ENCODE data around the gene ARV1. TPM values are rescaled to one million over a fixed set of nuclear protein-coding genes. Genes with fewer than 3 reads are reported as not detected.

ARV1 gene
- polyA plus RNA-seq, 1 donor from 2014 or later, result 63.4 TPM

GRCh38 chr1:230966358-230966873 is 12.5 kb upstream of the ARV1 start:
- TF ChIP-seq, protein P1, sequence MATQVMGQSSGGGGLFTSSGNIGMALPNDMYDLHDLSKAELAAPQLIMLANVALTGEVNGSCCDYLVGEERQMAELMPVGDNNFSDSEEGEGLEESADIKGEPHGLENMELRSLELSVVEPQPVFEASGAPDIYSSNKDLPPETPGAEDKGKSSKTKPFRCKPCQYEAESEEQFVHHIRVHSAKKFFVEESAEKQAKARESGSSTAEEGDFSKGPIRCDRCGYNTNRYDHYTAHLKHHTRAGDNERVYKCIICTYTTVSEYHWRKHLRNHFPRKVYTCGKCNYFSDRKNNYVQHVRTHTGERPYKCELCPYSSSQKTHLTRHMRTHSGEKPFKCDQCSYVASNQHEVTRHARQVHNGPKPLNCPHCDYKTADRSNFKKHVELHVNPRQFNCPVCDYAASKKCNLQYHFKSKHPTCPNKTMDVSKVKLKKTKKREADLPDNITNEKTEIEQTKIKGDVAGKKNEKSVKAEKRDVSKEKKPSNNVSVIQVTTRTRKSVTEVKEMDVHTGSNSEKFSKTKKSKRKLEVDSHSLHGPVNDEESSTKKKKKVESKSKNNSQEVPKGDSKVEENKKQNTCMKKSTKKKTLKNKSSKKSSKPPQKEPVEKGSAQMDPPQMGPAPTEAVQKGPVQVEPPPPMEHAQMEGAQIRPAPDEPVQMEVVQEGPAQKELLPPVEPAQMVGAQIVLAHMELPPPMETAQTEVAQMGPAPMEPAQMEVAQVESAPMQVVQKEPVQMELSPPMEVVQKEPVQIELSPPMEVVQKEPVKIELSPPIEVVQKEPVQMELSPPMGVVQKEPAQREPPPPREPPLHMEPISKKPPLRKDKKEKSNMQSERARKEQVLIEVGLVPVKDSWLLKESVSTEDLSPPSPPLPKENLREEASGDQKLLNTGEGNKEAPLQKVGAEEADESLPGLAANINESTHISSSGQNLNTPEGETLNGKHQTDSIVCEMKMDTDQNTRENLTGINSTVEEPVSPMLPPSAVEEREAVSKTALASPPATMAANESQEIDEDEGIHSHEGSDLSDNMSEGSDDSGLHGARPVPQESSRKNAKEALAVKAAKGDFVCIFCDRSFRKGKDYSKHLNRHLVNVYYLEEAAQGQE (IDR thresholded peaks at IDR 0.05; ENCODE audit: borderline replicate concordance), result no peak
- TF ChIP-seq TAF1 (IDR thresholded peaks at IDR 0.05; ENCODE audit: low read depth) (no peak), POLR2AphosphoS5 (IDR thresholded peaks at IDR 0.05) (no peak), RAD21 (conservative IDR thresholded peaks at IDR 0.05) (no peak), SMC3 (conservative IDR thresholded peaks at IDR 0.05; ENCODE audit: poor library complexity) (no peak), EP300 (conservative IDR thresholded peaks at IDR 0.05; ENCODE audit: poor library complexity, severe bottlenecking) (no peak), EZH2 (IDR thresholded peaks at IDR 0.05; ENCODE audit: borderline replicate concordance, insufficient read depth, low read length, poor library complexity, severe bottlenecking) (no peak), MXI1 (conservative IDR thresholded peaks at IDR 0.05; ENCODE audit: poor library complexity, severe bottlenecking) (no peak)
- TF ChIP-seq, protein P2, sequence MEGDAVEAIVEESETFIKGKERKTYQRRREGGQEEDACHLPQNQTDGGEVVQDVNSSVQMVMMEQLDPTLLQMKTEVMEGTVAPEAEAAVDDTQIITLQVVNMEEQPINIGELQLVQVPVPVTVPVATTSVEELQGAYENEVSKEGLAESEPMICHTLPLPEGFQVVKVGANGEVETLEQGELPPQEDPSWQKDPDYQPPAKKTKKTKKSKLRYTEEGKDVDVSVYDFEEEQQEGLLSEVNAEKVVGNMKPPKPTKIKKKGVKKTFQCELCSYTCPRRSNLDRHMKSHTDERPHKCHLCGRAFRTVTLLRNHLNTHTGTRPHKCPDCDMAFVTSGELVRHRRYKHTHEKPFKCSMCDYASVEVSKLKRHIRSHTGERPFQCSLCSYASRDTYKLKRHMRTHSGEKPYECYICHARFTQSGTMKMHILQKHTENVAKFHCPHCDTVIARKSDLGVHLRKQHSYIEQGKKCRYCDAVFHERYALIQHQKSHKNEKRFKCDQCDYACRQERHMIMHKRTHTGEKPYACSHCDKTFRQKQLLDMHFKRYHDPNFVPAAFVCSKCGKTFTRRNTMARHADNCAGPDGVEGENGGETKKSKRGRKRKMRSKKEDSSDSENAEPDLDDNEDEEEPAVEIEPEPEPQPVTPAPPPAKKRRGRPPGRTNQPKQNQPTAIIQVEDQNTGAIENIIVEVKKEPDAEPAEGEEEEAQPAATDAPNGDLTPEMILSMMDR (IDR thresholded peaks at IDR 0.05; ENCODE audit: poor library complexity, severe bottlenecking), result no peak
- no peaks in the 10 kb centered on the region for H3F3A ChIP-seq (ENCODE audit: insufficient read depth, low read length, poor library complexity, severe bottlenecking)
- H3K9ac ChIP-seq (ENCODE audit: low read length), result no peak overlapping the region
- no peaks in the 10 kb centered on the region for H3K9me3 ChIP-seq (ENCODE audit: low read length)
- no peak overlapping the region for H2AFZ ChIP-seq (ENCODE audit: low read depth, low read length)
- H3K36me3 ChIP-seq (ENCODE audit: insufficient read depth, low read length), result no peaks in the 10 kb centered on the region
- no peak overlapping the region for H3K4me2 ChIP-seq (ENCODE audit: low read length)
- H4K20me1 ChIP-seq (ENCODE audit: insufficient read depth), result no peaks in the 10 kb centered on the region
- H3K27me3 ChIP-seq (ENCODE audit: insufficient read depth, low read depth, low read length), result no peaks in the 10 kb centered on the region
- H3K4me3 ChIP-seq (ENCODE audit: low read length), result no peak overlapping the region
- H3K9me2 ChIP-seq (ENCODE audit: insufficient read depth, low read length), result no peaks in the 10 kb centered on the region
- no peak overlapping the region for H3K27ac ChIP-seq (ENCODE audit: low read length)
- no peaks in the 10 kb centered on the region for H3K79me2 ChIP-seq (replicated peaks; ENCODE audit: insufficient read depth, low read length)

DNA sequence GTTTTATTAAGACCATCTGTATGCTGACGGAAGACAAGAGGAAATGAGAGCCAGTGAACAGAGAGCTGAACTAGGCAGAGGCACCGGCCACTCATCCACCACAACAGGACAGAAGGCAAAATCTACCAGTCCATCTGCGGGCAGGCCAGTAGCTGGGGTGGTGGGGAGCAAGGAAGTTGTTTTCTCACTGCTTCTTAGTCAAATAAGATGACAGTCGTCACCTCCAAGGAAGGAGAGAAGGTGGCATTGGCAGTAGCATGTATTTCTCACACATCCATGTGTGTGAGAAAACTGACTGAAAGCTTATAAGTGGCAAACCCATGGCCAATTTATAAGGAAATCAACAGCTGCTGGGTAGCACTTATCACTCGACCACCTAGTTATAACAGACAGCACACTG is 8.5 kb upstream of the ARV1 start:
- Histone ChIP-seq H3K27me3 (ENCODE audit: insufficient read depth, low read depth, low read length) (no peaks in the 10 kb centered on the region), H3K4me3 (ENCODE audit: low read length) (no peak overlapping the region), H4K20me1 (ENCODE audit: insufficient read depth) (no peaks in the 10 kb centered on the region), H3K9ac (ENCODE audit: low read length) (no peak overlapping the region), H3F3A (ENCODE audit: insufficient read depth, low read length, poor library complexity, severe bottlenecking) (no peaks in the 10 kb centered on the region), H3K9me3 (ENCODE audit: low read length) (no peaks in the 10 kb centered on the region), H3K79me2 (replicated peaks; ENCODE audit: insufficient read depth, low read length) (peaks cover 6% of the 10 kb centered on the region), H3K27ac (ENCODE audit: low read length) (no peak overlapping the region), H3K4me2 (ENCODE audit: low read length) (no peak overlapping the region), H3K36me3 (ENCODE audit: insufficient read depth, low read length) (no peaks in the 10 kb centered on the region), H2AFZ (ENCODE audit: low read depth, low read length) (no peak overlapping the region), H3K9me2 (ENCODE audit: insufficient read depth, low read length) (no peaks in the 10 kb centered on the region)
- no peak for TF ChIP-seq SMC3 (conservative IDR thresholded peaks at IDR 0.05; ENCODE audit: poor library complexity)
- TF ChIP-seq MXI1 (conservative IDR thresholded peaks at IDR 0.05; ENCODE audit: poor library complexity, severe bottlenecking), result no peak
- TF ChIP-seq, protein P2 (IDR thresholded peaks at IDR 0.05; ENCODE audit: poor library complexity, severe bottlenecking), result no peak
- TF ChIP-seq EZH2 (IDR thresholded peaks at IDR 0.05; ENCODE audit: borderline replicate concordance, insufficient read depth, low read length, poor library complexity, severe bottlenecking), result no peak
